Bronchus fibroblast of lung (primary cell): Measurements from ENCODE around the gene EIF4E1B. TPM values are rescaled to one million over a fixed set of nuclear protein-coding genes. Genes with fewer than 3 reads are reported as not detected.

Experiments used
- total RNA-seq: library from RNA; depleted of rRNA; stranded (reverse); fragments of >200 nt; gene quantifications from 2 replicates; pipeline ENCODE4 v1.2.3, GENCODE V29; 2015

The EIF4E1B gene, protein sequence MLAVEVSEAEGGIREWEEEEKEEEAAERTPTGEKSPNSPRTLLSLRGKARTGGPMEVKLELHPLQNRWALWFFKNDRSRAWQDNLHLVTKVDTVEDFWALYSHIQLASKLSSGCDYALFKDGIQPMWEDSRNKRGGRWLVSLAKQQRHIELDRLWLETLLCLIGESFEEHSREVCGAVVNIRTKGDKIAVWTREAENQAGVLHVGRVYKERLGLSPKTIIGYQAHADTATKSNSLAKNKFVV
- not detected in 2 replicates for total RNA-seq

DNA sequence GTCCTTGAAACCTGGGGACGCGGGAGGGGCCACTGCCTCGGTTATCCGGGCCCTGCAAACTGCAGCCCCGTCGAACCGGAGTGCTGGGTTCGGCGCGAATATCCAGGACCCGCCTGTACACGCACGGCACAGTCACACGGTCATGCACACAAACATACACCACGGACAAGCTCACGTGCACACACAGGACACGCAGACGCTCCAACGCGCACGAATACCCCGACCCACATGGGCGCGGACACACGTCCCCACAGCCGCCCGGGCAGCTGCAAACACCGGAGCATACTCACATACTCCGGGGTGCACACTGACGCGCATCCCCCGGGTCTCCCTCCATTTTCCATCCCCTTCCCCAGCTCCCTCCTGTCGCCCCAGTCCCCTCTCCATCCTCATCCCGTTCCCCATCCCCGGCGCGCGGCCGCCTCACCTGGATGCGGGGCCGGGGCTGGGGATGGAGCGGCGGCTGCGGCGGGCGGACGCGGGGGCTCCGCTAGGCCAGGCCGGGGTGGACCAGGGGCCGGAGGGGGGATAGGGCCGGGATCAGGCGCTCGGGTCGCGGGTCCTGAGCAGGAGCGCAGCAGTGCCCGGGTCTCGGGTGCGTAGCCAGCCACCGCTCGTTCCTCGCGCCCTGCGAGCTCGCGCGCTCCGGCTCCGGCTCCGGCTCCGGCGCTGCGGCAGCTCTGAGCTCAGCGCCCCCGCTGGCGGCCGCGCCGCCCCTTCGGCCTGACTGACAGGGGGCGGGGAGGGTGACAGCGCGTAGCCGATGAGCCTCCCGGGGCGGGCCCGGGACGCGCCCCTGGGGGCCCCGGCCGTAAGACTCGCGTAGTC is at the start of gene EIF4E1B, which contains the start of gene SNCB:
Gene EIF4E1B, plus strand, starts transcription at position 823 of the 828 bp plus-strand sequence. CDS start 12,113 bp downstream, outside the sequence.
Gene SNCB, minus strand, starts transcription at position 682 of the 828 bp plus-strand sequence. CDS start 880 bp downstream, outside the sequence.

DNA sequence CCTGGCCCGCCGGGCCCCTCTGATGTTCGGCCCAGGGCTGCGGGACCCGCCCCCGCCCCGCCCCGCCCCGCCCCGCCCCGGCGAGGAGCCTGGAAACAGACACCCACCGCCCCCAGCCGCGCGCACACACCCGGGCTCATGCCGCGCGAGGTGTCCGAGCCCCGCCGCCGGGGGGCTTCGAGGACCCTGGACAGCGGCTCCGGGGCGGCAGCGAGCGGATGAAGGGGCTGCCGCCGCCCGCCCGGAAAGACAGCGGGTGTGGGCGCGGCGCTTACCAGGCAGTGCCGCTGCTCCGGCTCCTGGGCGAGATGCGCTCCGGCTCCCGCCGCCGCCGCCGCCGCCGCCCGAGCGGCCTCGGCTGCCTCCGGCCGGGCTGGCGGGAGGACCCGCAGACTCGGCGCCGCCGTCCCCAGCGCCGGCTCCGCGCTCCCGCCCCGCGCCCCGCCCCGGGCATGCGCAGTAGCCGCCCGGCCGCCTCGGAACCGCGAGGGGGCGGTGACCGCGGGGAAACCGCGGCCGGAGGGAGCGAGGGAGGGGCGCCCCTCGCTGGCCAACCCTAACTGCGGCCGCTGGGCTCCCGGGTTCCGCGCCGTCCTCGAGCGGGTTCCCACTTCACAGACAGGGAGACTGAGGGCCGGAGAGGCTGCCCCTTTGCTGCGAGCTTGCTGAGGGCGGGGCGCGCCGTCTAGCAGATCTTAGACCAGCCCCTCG is 20.6 kb upstream of the EIF4E1B start, which contains the start of gene GPRIN1:
Gene GPRIN1, minus strand, starts transcription at position 433 of the 711 bp plus-strand sequence. CDS start 10,322 bp downstream, outside the sequence.

DNA sequence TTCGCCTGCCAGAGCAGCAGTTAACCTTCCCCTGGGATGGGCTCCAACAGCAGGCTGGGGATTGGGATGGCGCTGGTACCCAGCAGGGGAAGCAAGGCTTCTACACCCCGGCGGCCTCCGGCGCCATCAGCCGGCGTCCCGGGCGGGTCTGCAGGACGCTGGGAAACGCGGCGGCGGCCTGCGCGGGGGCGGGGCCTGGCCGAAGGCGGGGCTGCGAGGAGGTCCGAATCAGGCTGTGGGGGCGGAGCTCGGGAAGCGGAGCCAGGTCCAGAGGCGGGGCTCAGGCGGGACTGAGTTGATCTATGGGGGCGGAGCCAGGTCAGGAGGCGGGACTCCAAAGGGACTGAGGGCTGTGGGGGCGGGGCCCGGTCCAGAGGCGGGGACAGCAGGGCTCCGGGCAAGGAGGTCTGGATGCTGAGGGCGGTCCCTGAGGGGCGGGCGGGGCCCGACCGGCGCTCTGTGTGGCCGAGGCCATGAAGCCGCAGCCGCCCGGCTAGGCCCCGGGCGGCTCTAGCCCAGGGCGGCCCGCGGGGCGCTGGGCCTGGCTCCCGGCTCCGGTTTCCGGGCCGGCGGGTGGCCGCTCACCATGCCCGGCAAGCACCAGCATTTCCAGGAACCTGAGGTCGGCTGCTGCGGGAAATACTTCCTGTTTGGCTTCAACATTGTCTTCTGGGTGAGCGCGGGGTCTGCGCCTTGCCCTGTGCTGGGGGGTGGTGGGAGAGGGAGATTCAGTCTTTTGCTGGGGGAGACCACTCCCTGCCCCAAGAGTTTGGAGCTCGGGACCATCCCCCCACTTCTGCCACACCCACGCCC is 16.8 kb downstream of the EIF4E1B start, which contains the start of gene TSPAN17:
Gene TSPAN17, plus strand, starts transcription at position 455 of the 813 bp plus-strand sequence. Its CDS starts 132 bp downstream, at position 587.

Other genes with a start within 250 kb of the EIF4E1B start
- 16.9 and 22.5 TPM in 2 replicates for gene NOP16, start 242.1 kb upstream of the EIF4E1B start, total RNA-seq
- gene HIGD2A, start 241.9 kb upstream of the EIF4E1B start, total RNA-seq = 116 and 141 TPM in 2 replicates
- 111 and 126 TPM in 2 replicates for gene CLTB, start 214.1 kb upstream of the EIF4E1B start, total RNA-seq
- 27.2 and 33.5 TPM in 2 replicates for gene FAF2, start 182.3 kb upstream of the EIF4E1B start, total RNA-seq
- 4.6 and 5.0 TPM in 2 replicates for gene RNF44, start 93.3 kb upstream of the EIF4E1B start, total RNA-seq
- gene CDHR2, start 81.3 kb upstream of the EIF4E1B start, total RNA-seq = not detected in 2 replicates
- gene GPRIN1, start 20.5 kb upstream of the EIF4E1B start, total RNA-seq = 9.2 and 9.7 TPM in 2 replicates
- 0.34 TPM in 1 of 2 replicates, not detected in the other for gene SNCB, start 141 bp upstream of the EIF4E1B start, total RNA-seq
- gene TSPAN17, start 16.8 kb downstream of the EIF4E1B start, total RNA-seq = 22.2 and 25.9 TPM in 2 replicates
- 0.17 TPM in 1 of 2 replicates, not detected in the other for gene UNC5A, start 179.9 kb downstream of the EIF4E1B start, total RNA-seq